AG09309 (cell line): Measurements from ENCODE around the gene LACTBL1.
"Not testable (repeated sequence)": the region's sequence is repeated elsewhere in the genome, so short reads cannot be mapped to it uniquely, and the experiment has no call there.

Experiments
- DNase-seq: peaks from one replicate; pipeline ENCODE4 v3.0.0-alpha.2; 2010; ENCODE audit warnings: low read depth
- H3K4me3 ChIP-seq: 2 replicates; pipeline ENCODE4 v1.5.1; 2011; ENCODE audit warnings: mild to moderate bottlenecking, low read depth, low read length, moderate library complexity; ENCODE audit not compliant: control insufficient read depth
- CTCF ChIP-seq: IDR thresholded peaks from 2 replicates; pipeline ENCODE4 v1.5.1; 2011; ENCODE audit warnings: mild to moderate bottlenecking, low read depth, low read length, inconsistent platforms; ENCODE audit not compliant: insufficient read depth, control insufficient read depth; ENCODE audit errors: missing control alignments

The LACTBL1 gene

GRCh38 chr1:22955146-22955545 lies 17.5 kb downstream of the LACTBL1 start:
- DNase-seq = no peak
- TF ChIP-seq CTCF = no peak

GRCh38 chr1:22953740-22954141 lies 18.9 kb downstream of the LACTBL1 start:
- TF ChIP-seq CTCF = no peak
- DNase-seq = no peak
- no peak overlapping the region for H3K4me3 ChIP-seq

More at GRCh38 chr1:22955146-22955545, 17.5 kb downstream of the LACTBL1 start:
- no peak overlapping the region for H3K4me3 ChIP-seq

GRCh38 chr1:22953057-22953739 lies 19.5 kb downstream of the LACTBL1 start:
- no peak for TF ChIP-seq CTCF
- no peak for DNase-seq
- no peak overlapping the region for H3K4me3 ChIP-seq

GRCh38 chr1:22952694-22953056 lies 20.0 kb downstream of the LACTBL1 start:
- no peak for DNase-seq

GRCh38 chr1:22951796-22952195 lies 20.9 kb downstream of the LACTBL1 start:
- DNase-seq = no peak
- no peak for TF ChIP-seq CTCF
- no peak overlapping the region for H3K4me3 ChIP-seq

More at GRCh38 chr1:22952694-22953056, 20.0 kb downstream of the LACTBL1 start:
- TF ChIP-seq CTCF = no peak
- no peak overlapping the region for H3K4me3 ChIP-seq

- no peak for DNase-seq
- TF ChIP-seq CTCF = no peak
Measured at GRCh38 chr1:22949822-22950331, 22.8 kb downstream of the LACTBL1 start.

GRCh38 chr1:22945171-22945570 lies 27.5 kb downstream of the LACTBL1 start:
- H3K4me3 ChIP-seq, DNase-seq: not testable (repeated sequence)

More at GRCh38 chr1:22949822-22950331, 22.8 kb downstream of the LACTBL1 start:
- H3K4me3 ChIP-seq = no peak overlapping the region
